Measurements from ENCODE around the gene ACP3.
"Not testable (repeated sequence)": the region's sequence is repeated elsewhere in the genome, so short reads cannot be mapped to it uniquely, and the experiment has no call there.

Gene ACP3

DNA sequence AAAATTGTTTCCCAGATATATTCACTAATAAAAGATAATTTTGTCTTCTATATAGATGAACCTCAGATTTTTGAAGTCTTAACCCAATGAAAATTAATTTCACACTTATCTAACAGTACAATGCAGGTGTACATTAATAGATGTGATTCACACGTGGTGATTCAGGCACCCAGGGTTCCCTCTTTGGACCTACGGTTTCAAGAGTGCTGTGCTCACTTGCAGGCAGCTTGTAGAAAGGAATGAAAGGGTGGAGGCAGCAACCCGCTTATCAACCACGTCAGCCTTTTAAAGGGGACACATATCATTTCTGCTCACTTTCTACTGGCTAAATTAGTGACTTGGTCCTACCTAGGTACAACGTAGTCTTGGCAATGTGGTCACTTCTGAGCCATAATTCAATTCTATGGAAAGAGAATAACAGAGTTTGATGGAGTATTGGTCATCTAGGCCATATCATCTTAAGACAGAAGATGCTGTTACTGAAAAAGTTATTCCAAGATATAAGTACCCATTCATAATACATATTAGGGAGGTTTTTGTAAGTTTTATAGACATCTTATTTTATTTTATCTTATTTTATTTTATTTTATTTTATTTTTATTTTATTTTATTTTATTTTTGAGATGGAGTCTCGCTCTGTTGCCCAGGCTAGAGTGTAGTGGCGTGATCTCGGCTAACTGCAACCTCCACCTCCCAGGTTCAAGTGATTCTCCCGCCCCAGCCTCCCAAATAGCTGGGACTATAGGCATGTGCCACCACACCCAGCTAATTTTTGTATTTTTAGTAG, 37.9 kb downstream of the ACP3 start:
- no peaks in the 10 kb centered on the region for H3K36me3 Mint-ChIP-seq (ENCODE audit: low read depth)
- no peak overlapping the region for H3K4me3 Mint-ChIP-seq
- peaks cover 10% of the 10 kb centered on the region for H3K4me1 Mint-ChIP-seq
- no peaks in the 10 kb centered on the region for H3K27me3 Mint-ChIP-seq (ENCODE audit: low read depth)
- H3K27ac Mint-ChIP-seq, result no peak overlapping the region
- no peak for TF ChIP-seq CTCF (IDR thresholded peaks at IDR 0.05; ENCODE audit: unreplicated experiment in 3 of 3)
- no peaks in the 10 kb centered on the region for H3K9me3 Mint-ChIP-seq

DNA sequence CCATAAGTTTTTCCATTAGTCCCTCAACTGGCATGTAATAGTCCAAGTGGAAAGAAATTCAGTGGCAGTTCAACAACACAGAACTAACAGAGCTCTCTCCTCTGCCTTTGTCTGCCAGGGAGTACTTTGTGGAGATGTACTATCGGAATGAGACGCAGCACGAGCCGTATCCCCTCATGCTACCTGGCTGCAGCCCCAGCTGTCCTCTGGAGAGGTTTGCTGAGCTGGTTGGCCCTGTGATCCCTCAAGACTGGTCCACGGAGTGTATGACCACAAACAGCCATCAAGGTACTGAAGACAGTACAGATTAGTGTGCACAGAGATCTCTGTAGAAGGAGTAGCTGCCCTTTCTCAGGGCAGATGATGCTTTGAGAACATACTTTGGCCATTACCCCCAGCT, 39.4 kb downstream of the ACP3 start:
- no peaks in the 10 kb centered on the region for H3K36me3 Mint-ChIP-seq (ENCODE audit: low read depth)
- H3K9me3 Mint-ChIP-seq, result no peaks in the 10 kb centered on the region
- no peak for TF ChIP-seq CTCF (IDR thresholded peaks at IDR 0.05; ENCODE audit: unreplicated experiment in 3 of 3)
- no peak overlapping the region for H3K27ac Mint-ChIP-seq
- no peak overlapping the region for H3K4me3 Mint-ChIP-seq
- H3K4me1 Mint-ChIP-seq, result peaks cover 10% of the 10 kb centered on the region
- no peaks in the 10 kb centered on the region for H3K27me3 Mint-ChIP-seq (ENCODE audit: low read depth)

DNA sequence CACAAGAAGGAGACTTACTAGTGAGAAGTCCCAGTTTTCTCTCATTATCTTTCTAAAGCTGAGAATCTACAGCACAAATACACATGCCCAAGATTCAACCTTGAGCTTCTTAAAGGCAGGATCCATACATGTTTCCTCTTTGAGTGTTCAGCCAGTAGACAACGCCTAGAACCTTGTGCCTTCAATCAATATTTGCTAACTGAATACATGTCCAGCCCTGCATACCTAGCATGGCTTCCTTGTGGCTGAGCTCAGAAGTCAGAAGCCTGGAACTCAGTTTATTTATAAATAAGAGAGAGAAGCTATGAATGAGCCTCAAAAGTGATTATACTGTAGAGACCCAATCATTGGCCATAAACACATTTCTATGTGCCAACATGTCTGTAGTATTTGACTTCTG, 43.5 kb downstream of the ACP3 start:
- no peaks in the 10 kb centered on the region for H3K4me1 Mint-ChIP-seq
- no peaks in the 10 kb centered on the region for H3K36me3 Mint-ChIP-seq (ENCODE audit: low read depth)
- TF ChIP-seq CTCF (IDR thresholded peaks at IDR 0.05; ENCODE audit: unreplicated experiment in 3 of 3), result no peak
- H3K27ac Mint-ChIP-seq, result no peak overlapping the region
- no peaks in the 10 kb centered on the region for H3K27me3 Mint-ChIP-seq (ENCODE audit: low read depth)
- no peaks in the 10 kb centered on the region for H3K9me3 Mint-ChIP-seq
- no peak overlapping the region for H3K4me3 Mint-ChIP-seq

DNA sequence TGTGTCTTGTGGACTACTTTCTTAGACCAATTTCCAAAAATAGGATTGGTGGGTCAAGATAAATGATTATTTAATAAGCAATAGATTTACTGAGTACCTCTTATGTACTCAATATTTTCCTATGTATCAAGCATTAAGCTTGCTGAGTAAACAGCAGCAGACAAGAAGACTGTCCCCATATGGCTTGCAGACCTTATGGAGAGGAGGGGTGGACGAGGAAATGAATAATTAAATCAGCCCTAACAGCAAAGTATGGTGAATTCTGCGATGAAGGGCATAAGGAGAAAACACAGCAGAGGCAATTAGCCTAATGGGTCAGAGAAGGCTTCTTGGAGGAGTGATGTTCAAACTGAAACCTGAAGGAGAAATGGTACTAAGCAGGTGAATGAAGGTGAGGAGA, 45.1 kb downstream of the ACP3 start:
- Mint-ChIP-seq H3K27ac (no peak overlapping the region), H3K4me1 (no peaks in the 10 kb centered on the region), H3K36me3 (ENCODE audit: low read depth) (no peaks in the 10 kb centered on the region), H3K27me3 (ENCODE audit: low read depth) (no peaks in the 10 kb centered on the region), H3K9me3 (no peaks in the 10 kb centered on the region), H3K4me3 (no peak overlapping the region)
- TF ChIP-seq CTCF (IDR thresholded peaks at IDR 0.05; ENCODE audit: unreplicated experiment in 3 of 3), result no peak

DNA sequence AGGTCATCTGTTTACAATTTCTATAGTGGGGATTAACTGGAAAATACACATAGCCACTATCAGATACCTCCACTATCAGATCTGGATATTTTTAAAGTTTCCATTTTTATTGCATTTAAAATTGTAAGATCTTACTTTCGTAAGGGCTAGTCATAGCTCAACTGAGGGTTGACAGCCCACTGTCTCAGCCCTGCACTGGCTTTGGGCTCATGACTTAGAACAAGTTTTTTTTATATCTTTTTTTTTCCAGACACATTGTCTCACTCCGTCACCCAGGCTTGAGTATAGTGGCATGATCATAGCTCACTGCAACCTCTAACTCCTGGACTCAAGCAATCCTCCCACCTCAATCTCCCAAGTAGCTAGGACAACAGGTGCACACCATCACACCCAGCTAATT, 51.3 kb downstream of the ACP3 start:
- Mint-ChIP-seq H3K27ac (no peak overlapping the region), H3K27me3 (ENCODE audit: low read depth) (no peaks in the 10 kb centered on the region), H3K9me3 (no peaks in the 10 kb centered on the region), H3K36me3 (ENCODE audit: low read depth) (no peaks in the 10 kb centered on the region), H3K4me3 (no peak overlapping the region), H3K4me1 (no peaks in the 10 kb centered on the region)
- no peak for TF ChIP-seq CTCF (IDR thresholded peaks at IDR 0.05; ENCODE audit: unreplicated experiment in 3 of 3)

DNA sequence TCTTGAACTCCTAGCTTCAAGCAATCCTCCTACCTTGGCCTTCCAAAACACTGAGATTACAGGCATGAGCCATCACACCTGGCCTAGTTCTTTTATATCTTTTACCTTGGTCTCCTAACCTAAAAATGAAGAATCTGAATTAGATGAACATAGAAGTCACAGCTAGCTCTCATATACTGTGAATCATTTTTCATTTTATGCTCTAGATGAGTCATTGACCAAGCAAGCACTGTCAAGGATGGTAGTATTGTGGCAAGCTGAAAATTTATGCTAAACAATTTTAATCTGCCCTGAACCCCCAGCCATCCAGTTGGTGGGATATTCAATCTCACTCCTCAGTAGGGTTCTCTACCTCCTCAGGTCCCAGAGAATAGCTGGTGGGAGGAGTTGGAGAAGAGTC, 51.8 kb downstream of the ACP3 start:
- H3K36me3 Mint-ChIP-seq (ENCODE audit: low read depth), result no peaks in the 10 kb centered on the region
- H3K4me3 Mint-ChIP-seq, result no peak overlapping the region
- H3K27ac Mint-ChIP-seq, result no peak overlapping the region
- no peak for TF ChIP-seq CTCF (IDR thresholded peaks at IDR 0.05; ENCODE audit: unreplicated experiment in 3 of 3)
- H3K9me3 Mint-ChIP-seq, result no peaks in the 10 kb centered on the region
- H3K27me3 Mint-ChIP-seq (ENCODE audit: low read depth), result no peaks in the 10 kb centered on the region
- no peaks in the 10 kb centered on the region for H3K4me1 Mint-ChIP-seq

DNA sequence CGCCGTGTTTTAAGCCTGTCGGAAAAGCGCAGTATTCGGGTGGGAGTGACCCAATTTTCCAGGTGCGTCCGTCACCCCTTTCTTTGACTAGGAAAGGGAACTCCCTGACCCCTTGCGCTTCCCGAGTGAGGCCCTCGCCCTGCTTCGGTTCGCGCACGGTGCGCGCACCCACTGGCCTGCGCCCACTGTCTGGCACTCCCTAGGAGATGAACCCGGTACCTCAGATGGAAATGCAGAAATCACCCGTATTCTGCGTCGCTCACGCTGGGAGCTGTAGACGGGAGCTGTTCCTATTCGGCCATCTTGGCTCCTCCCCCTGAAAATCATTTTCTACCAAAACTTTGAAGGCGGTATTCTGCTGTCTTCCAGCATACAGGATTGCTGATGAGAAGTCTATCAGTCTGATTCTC, 59.7 kb downstream of the ACP3 start:
- Mint-ChIP-seq H3K9me3 (peaks cover 22% of the 10 kb centered on the region), H3K4me1 (peaks cover 27% of the 10 kb centered on the region), H3K36me3 (ENCODE audit: low read depth) (peaks cover 18% of the 10 kb centered on the region), H3K4me3 (peak overlapping the region; percentile 88 to 94 (median 93)), H3K27ac (peak overlapping the region; percentile 75 to 91 (median 89))
- not testable (repeated sequence) for H3K27me3 Mint-ChIP-seq (ENCODE audit: low read depth)

Data from nephron (organoid).